H9 (cell line): ENCODE measurements around the gene ARHGAP12. TPM values are rescaled to one million over a fixed set of nuclear protein-coding genes. Genes with fewer than 3 reads are reported as not detected.

Experiments
- DNase-seq: peaks from one replicate; pipeline ENCODE4 v3.0.0-alpha.2; 2017
- H2AFZ ChIP-seq: one replicate; pipeline ENCODE4 v1.6.1; 2013; ENCODE audit warnings: mild to moderate bottlenecking, low read length, control low read depth, moderate library complexity
- H2AK5ac ChIP-seq: 2 replicates; pipeline ENCODE4 v1.6.1; 2013; ENCODE audit warnings: low read length, control low read depth, mixed read lengths; ENCODE audit not compliant: insufficient read length
- H2BK120ac ChIP-seq: one replicate; pipeline ENCODE4 v1.6.1; 2013; ENCODE audit warnings: low read depth, mild to moderate bottlenecking, low read length, control low read depth, inconsistent platforms; ENCODE audit not compliant: poor library complexity, severe bottlenecking
- H2BK12ac ChIP-seq: 2 replicates; pipeline ENCODE4 v1.6.1; 2013; ENCODE audit warnings: low read length, control low read depth, mixed read lengths, low read depth; ENCODE audit not compliant: insufficient read length
- H2BK15ac ChIP-seq: 2 replicates; pipeline ENCODE4 v1.6.1; 2013; ENCODE audit warnings: low read depth, low read length, control low read depth
- H2BK20ac ChIP-seq: one replicate; pipeline ENCODE4 v1.6.1; 2013; ENCODE audit warnings: low read depth, mild to moderate bottlenecking, low read length, control low read depth, inconsistent platforms; ENCODE audit not compliant: poor library complexity, severe bottlenecking
- H2BK5ac ChIP-seq: 2 replicates; pipeline ENCODE4 v1.6.1; 2013; ENCODE audit warnings: low read length, control low read depth, mixed read lengths; ENCODE audit not compliant: insufficient read length
- H3K14ac ChIP-seq: 2 replicates; pipeline ENCODE4 v1.6.1; 2013; ENCODE audit warnings: low read length, control low read depth; ENCODE audit not compliant: insufficient read depth
- H3K18ac ChIP-seq: 2 replicates; pipeline ENCODE4 v1.6.1; 2013; ENCODE audit warnings: low read depth, mild to moderate bottlenecking, mixed read lengths, low read length, control low read depth; ENCODE audit not compliant: insufficient read length
- H3K23ac ChIP-seq: 2 replicates; pipeline ENCODE4 v1.6.1; 2013; ENCODE audit warnings: low read length, control low read depth, mixed read lengths, low read depth; ENCODE audit not compliant: insufficient read length
- H3K23me2 ChIP-seq: 2 replicates; pipeline ENCODE4 v1.6.1; 2013; ENCODE audit warnings: low read depth, mild to moderate bottlenecking, mixed read lengths, low read length, control low read depth; ENCODE audit not compliant: insufficient read length, poor library complexity, severe bottlenecking
- H3K27ac ChIP-seq: 2 replicates; pipeline ENCODE4 v1.5.1; 2013; ENCODE audit warnings: low read length, control low read depth, mixed read lengths, low read depth; ENCODE audit not compliant: insufficient read length
- H3K27me3 ChIP-seq: 2 replicates; pipeline ENCODE4 v1.6.1; 2013; ENCODE audit warnings: low read length, control low read depth, inconsistent platforms; ENCODE audit not compliant: insufficient read depth
- H3K4ac ChIP-seq: 2 replicates; pipeline ENCODE4 v1.6.1; 2013; ENCODE audit warnings: low read depth, mild to moderate bottlenecking, control low read depth, inconsistent platforms, low read length, moderate library complexity
- H3K4me1 ChIP-seq: 2 replicates; pipeline ENCODE4 v1.6.1; 2013; ENCODE audit warnings: low read length, control low read depth, inconsistent platforms; ENCODE audit not compliant: insufficient read depth
- H3K4me2 ChIP-seq: 2 replicates; pipeline ENCODE4 v1.6.1; 2013; ENCODE audit warnings: low read length, control low read depth, mixed read lengths; ENCODE audit not compliant: insufficient read length, insufficient read depth
- H3K56ac ChIP-seq: 2 replicates; pipeline ENCODE4 v1.6.1; 2013; ENCODE audit warnings: low read depth, mild to moderate bottlenecking, mixed read lengths, low read length, control low read depth; ENCODE audit not compliant: insufficient read length
- H3K79me1 ChIP-seq: 2 replicates; pipeline ENCODE4 v1.6.1; 2013; ENCODE audit warnings: low read depth, mild to moderate bottlenecking, moderate library complexity, low read length, control low read depth, inconsistent platforms; ENCODE audit not compliant: insufficient read depth, poor library complexity, severe bottlenecking
- H3K79me2 ChIP-seq: 2 replicates; pipeline ENCODE4 v1.6.1; 2013; ENCODE audit warnings: low read length, control low read depth, inconsistent platforms; ENCODE audit not compliant: insufficient read depth
- H3K9ac ChIP-seq: 2 replicates; pipeline ENCODE4 v1.6.1; 2013; ENCODE audit warnings: low read length, control low read depth, mixed read lengths; ENCODE audit not compliant: insufficient read length; ENCODE audit errors: extremely low read depth
- H3K9me3 ChIP-seq: one replicate; pipeline ENCODE4 v1.6.1; 2013; ENCODE audit warnings: low read depth, low read length, inconsistent platforms; ENCODE audit not compliant: control insufficient read depth
- H3T11ph ChIP-seq: one replicate; pipeline ENCODE4 v1.6.1; 2013; ENCODE audit warnings: mild to moderate bottlenecking, low read length, control low read depth, inconsistent platforms
- H4K20me1 ChIP-seq: one replicate; pipeline ENCODE4 v1.6.1; 2013; ENCODE audit not compliant: control insufficient read depth, insufficient read length, insufficient read depth
- H4K5ac ChIP-seq: 2 replicates; pipeline ENCODE4 v1.6.1; 2013; ENCODE audit warnings: low read depth, mild to moderate bottlenecking, mixed read lengths, low read length, control low read depth; ENCODE audit not compliant: insufficient read length
- H4K8ac ChIP-seq: replicated peaks from 2 replicates; pipeline ENCODE4 v1.6.1; 2013; ENCODE audit warnings: low read length, control low read depth, mixed read lengths, low read depth; ENCODE audit not compliant: insufficient read length
- H4K91ac ChIP-seq: 2 replicates; pipeline ENCODE4 v1.6.1; 2013; ENCODE audit warnings: low read depth, mild to moderate bottlenecking, moderate library complexity, mixed read lengths, low read length, control low read depth; ENCODE audit not compliant: insufficient read length
- H3K27ac Mint-ChIP-seq, 3 experiments: 2 replicates in 2 of 3; 3 replicates in 1 of 3; pipeline ENCODE4 v1.8.0; 2020 to 2021; ENCODE audit warnings: mixed read lengths in 3 of 3, mild to moderate bottlenecking in 1 of 3, moderate library complexity in 1 of 3
- H3K27me3 Mint-ChIP-seq: 2 replicates; pipeline ENCODE4 v1.8.0; 2021; ENCODE audit warnings: low read depth, mild to moderate bottlenecking, moderate library complexity, mixed read lengths
- H3K36me3 Mint-ChIP-seq, 3 experiments: 2 replicates in 2 of 3; 3 replicates in 1 of 3; pipeline ENCODE4 v1.8.0; 2020 to 2021; ENCODE audit warnings: low read depth in 3 of 3, mixed read lengths in 3 of 3; ENCODE audit not compliant: insufficient read depth in 1 of 3
- H3K4me1 Mint-ChIP-seq, 2 experiments: 2 replicates each; pipeline ENCODE4 v1.8.0; 2020; ENCODE audit warnings: mixed read lengths in 2 of 2
- H3K4me3 Mint-ChIP-seq, 2 experiments: 2 replicates in 1 of 2; 3 replicates in 1 of 2; pipeline ENCODE4 v1.8.0; 2020 to 2021; ENCODE audit warnings: mild to moderate bottlenecking in 2 of 2, mixed read lengths in 2 of 2, moderate library complexity in 1 of 2
- H3K9me3 Mint-ChIP-seq, 2 experiments: 2 replicates in 1 of 2; 3 replicates in 1 of 2; pipeline ENCODE4 v1.8.0; 2020; ENCODE audit warnings: mild to moderate bottlenecking in 2 of 2, mixed read lengths in 2 of 2, moderate library complexity in 1 of 2
- WGBS: extraction: QIAGEN DNeasy Blood & Tissue Kit; methylation state at CpG from one replicate; pipeline ENCODE4 v1.1.7; 2013; ENCODE audit warnings: missing lambda C conversion rate, low lambda C conversion rate, mixed read lengths; ENCODE audit not compliant: insufficient read length; ENCODE audit errors: extremely low coverage; 5-methylcytosine and 5-hydroxymethylcytosine counted together
- total RNA-seq: library from RNA; stranded (reverse); gene quantifications from 2 replicates; pipeline ENCODE4 v1.2.1, GENCODE V29; 2021
- TF ChIP-seq, protein P1 (sequence below): fragments of 200-600 bp; sonication (generic); conservative IDR thresholded peaks from 3 replicates; pipeline ENCODE4 v1.8.0; 2021; ENCODE audit warnings: antibody characterized with exemption, mild to moderate bottlenecking

ARHGAP12 gene
- total RNA-seq, 1 experiment from 2014 or later = 34.3 TPM

DNA sequence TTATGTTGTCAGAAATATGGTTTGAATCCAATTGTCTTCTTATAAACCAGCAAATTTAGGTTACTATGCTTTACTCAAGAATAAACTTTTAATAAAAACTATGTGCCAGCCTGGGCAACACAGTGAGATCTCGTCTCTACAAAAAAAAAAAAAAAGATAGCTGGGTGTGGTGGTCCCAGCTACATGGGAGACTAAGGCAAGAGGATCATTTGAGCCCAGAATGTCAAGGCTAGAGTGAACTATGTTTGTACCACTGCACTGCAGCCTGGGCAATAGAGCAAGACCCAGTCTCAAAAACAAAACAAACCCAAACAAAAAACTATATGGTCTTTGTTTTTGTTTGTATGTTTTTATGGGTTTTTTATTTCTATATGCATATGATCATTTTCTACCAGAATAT, 7.5 kb upstream of the ARHGAP12 start:
- Mint-ChIP-seq H3K4me3 (no peak overlapping the region), H3K27ac (no peak overlapping the region), H3K4me1 (peaks cover 5 to 10% of the 10 kb centered on the region in 2 experiments; a peak in 3 of 4 replicates), H3K27me3 (no peaks in the 10 kb centered on the region), H3K9me3 (no peaks in the 10 kb centered on the region), H3K36me3 (no peaks in the 10 kb centered on the region; a peak in 1 of 7 replicates)
- H3K23me2 ChIP-seq = no peaks in the 10 kb centered on the region
- H2BK12ac ChIP-seq = no peak overlapping the region
- H3K9me3 ChIP-seq = no peaks in the 10 kb centered on the region
- no peak overlapping the region for H2BK20ac ChIP-seq
- H3K79me1 ChIP-seq = no peaks in the 10 kb centered on the region
- no peak overlapping the region for H2AK5ac ChIP-seq
- no peak overlapping the region for H2BK15ac ChIP-seq
- H3T11ph ChIP-seq = no peak overlapping the region
- H3K27me3 ChIP-seq = no peaks in the 10 kb centered on the region
- no CpG with 5 or more reads among the region's 1 CpG for WGBS
- no peak overlapping the region for H2BK120ac ChIP-seq
- no peak overlapping the region for H4K5ac ChIP-seq
- H3K4me1 ChIP-seq = peaks cover 4% of the 10 kb centered on the region; the same call in 1 of the 2 replicates
- H3K4me2 ChIP-seq = no peak overlapping the region
- H4K8ac ChIP-seq = no peak overlapping the region
- no peak for DNase-seq
- no peak overlapping the region for H3K27ac ChIP-seq
- H2AFZ ChIP-seq = no peak overlapping the region
- no peak overlapping the region for H4K91ac ChIP-seq
- no peak overlapping the region for H3K18ac ChIP-seq
- H2BK5ac ChIP-seq = no peak overlapping the region
- no peaks in the 10 kb centered on the region for H4K20me1 ChIP-seq
- no peak overlapping the region for H3K14ac ChIP-seq
- TF ChIP-seq, protein P1, sequence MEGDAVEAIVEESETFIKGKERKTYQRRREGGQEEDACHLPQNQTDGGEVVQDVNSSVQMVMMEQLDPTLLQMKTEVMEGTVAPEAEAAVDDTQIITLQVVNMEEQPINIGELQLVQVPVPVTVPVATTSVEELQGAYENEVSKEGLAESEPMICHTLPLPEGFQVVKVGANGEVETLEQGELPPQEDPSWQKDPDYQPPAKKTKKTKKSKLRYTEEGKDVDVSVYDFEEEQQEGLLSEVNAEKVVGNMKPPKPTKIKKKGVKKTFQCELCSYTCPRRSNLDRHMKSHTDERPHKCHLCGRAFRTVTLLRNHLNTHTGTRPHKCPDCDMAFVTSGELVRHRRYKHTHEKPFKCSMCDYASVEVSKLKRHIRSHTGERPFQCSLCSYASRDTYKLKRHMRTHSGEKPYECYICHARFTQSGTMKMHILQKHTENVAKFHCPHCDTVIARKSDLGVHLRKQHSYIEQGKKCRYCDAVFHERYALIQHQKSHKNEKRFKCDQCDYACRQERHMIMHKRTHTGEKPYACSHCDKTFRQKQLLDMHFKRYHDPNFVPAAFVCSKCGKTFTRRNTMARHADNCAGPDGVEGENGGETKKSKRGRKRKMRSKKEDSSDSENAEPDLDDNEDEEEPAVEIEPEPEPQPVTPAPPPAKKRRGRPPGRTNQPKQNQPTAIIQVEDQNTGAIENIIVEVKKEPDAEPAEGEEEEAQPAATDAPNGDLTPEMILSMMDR = no peak
- H3K23ac ChIP-seq = no peak overlapping the region
- no peak overlapping the region for H3K4ac ChIP-seq
- no peak overlapping the region for H3K56ac ChIP-seq
- no peaks in the 10 kb centered on the region for H3K79me2 ChIP-seq
- H3K9ac ChIP-seq = no peak overlapping the region
